Suprapubic skin (tissue), 4 donors: ENCODE results near the gene TMEM41A.

Experiments used
- CTCF ChIP-seq, 2 donors: fragments of 200-600 bp in 1 of 2; fragments of 450-650 bp in 1 of 2; sonication (generic) in 1 of 2; IDR thresholded peaks; one replicate each; pipeline ENCODE4 v1.5.1; 2016 to 2019; ENCODE audit warnings: antibody characterized with exemption in 2 of 2, mild to moderate bottlenecking in 1 of 2, moderate library complexity in 1 of 2
- EP300 ChIP-seq: sonication (generic); formaldehyde crosslinking; IDR thresholded peaks from one replicate; pipeline ENCODE4 v1.6.1; 2017; ENCODE audit warnings: antibody characterized with exemption
- POLR2A ChIP-seq, 2 donors: fragments of 450-650 bp; IDR thresholded peaks; one replicate each; pipeline ENCODE4 v1.6.1; 2017; ENCODE audit warnings: antibody characterized with exemption in 2 of 2, mild to moderate bottlenecking in 2 of 2, moderate library complexity in 2 of 2
- POLR2AphosphoS5 ChIP-seq, 3 donors: sonication (generic); formaldehyde crosslinking; IDR thresholded peaks; one replicate each; pipeline ENCODE4 v1.6.1; 2017; ENCODE audit warnings: antibody characterized with exemption in 3 of 3

GRCh38 chr3:185517387-185518130, 18.7 kb upstream of the TMEM41A start:
- TF ChIP-seq CTCF (IDR thresholded peaks at IDR 0.05): no peak
- TF ChIP-seq POLR2A (IDR thresholded peaks at IDR 0.05): no peak
- TF ChIP-seq POLR2AphosphoS5 (IDR thresholded peaks at IDR 0.05): no peak
- TF ChIP-seq EP300: no peak
